CD4-positive, alpha-beta memory T cell (primary cell): ENCODE results near the gene HEPN1. TPM values are rescaled to one million over a fixed set of nuclear protein-coding genes. Genes with fewer than 3 reads are reported as not detected.
A peak's percentile ranks its signal among the peaks of the same experiment; 100 is the strongest.

Source experiments
- CTCF ChIA-PET: fragments of 350-600 bp; sonication (Branson Sonifier 250); formaldehyde crosslinking; loops from one replicate; lab custom pipeline; 2021; ENCODE audit warnings: inconsistent platforms; ENCODE audit not compliant: partially characterized antibody; lab: Charles Lee
- POLR2A ChIA-PET: fragments of 350-600 bp; sonication (Branson Sonifier 250); formaldehyde crosslinking; loops from one replicate; lab custom pipeline; 2021; ENCODE audit not compliant: partially characterized antibody; lab: Charles Lee
- DNase-seq, 5 donors: peaks; one replicate each; pipeline versions ENCODE4 v3.0.0 to v3.0.0-alpha.2; 2020 to 2022; ENCODE audit warnings: mixed read lengths in 1 of 5
- H3K27ac ChIP-seq: one replicate; pipeline ENCODE4 v1.7.0; 2013; ENCODE audit warnings: low read depth, low read length
- H3K27me3 ChIP-seq: 2 replicates; pipeline ENCODE4 v1.7.0; 2013; ENCODE audit warnings: mild to moderate bottlenecking, low read length, moderate library complexity; ENCODE audit not compliant: insufficient read depth
- H3K36me3 ChIP-seq: 2 replicates; pipeline ENCODE4 v1.7.0; 2013; ENCODE audit warnings: mild to moderate bottlenecking, low read length, moderate library complexity; ENCODE audit not compliant: insufficient read depth
- H3K4me1 ChIP-seq: 2 replicates; pipeline ENCODE4 v1.7.0; 2013; ENCODE audit warnings: mild to moderate bottlenecking, low read length, moderate library complexity; ENCODE audit not compliant: insufficient read depth
- H3K4me3 ChIP-seq, 2 donors: one replicate each; pipeline ENCODE4 v1.7.0; 2013; ENCODE audit warnings: low read length in 2 of 2, mild to moderate bottlenecking in 1 of 2
- H3K9me3 ChIP-seq, 2 donors: one replicate each; pipeline ENCODE4 v1.7.0; 2013; ENCODE audit warnings: low read length in 2 of 2, control low read depth in 1 of 2; ENCODE audit not compliant: control insufficient read depth in 1 of 2
- H3K27ac Mint-ChIP-seq, 7 donors: one replicate each; pipeline ENCODE4 v1.8.0; 2020 to 2021; ENCODE audit warnings: mixed read lengths in 7 of 7, mild to moderate bottlenecking in 6 of 7, inconsistent platforms in 3 of 7, moderate library complexity in 3 of 7
- H3K27me3 Mint-ChIP-seq, 2 donors: one replicate each; pipeline ENCODE4 v1.8.0; 2020 to 2021; ENCODE audit warnings: mixed read lengths in 2 of 2
- H3K36me3 Mint-ChIP-seq, 2 donors: one replicate each; pipeline ENCODE4 v1.8.0; 2020 to 2021; ENCODE audit warnings: mixed read lengths in 2 of 2, inconsistent platforms in 1 of 2, mild to moderate bottlenecking in 1 of 2
- H3K4me1 Mint-ChIP-seq, 4 donors: one replicate each; pipeline ENCODE4 v1.8.0; 2020 to 2021; ENCODE audit warnings: mixed read lengths in 4 of 4, mild to moderate bottlenecking in 1 of 4
- H3K4me3 Mint-ChIP-seq, 8 donors: one replicate each; pipeline ENCODE4 v1.8.0; 2020 to 2021; ENCODE audit warnings: mixed read lengths in 8 of 8, mild to moderate bottlenecking in 7 of 8, moderate library complexity in 6 of 8, inconsistent platforms in 3 of 8
- H3K9me3 Mint-ChIP-seq, 8 donors: one replicate each; pipeline ENCODE4 v1.8.0; 2020 to 2021; ENCODE audit warnings: mixed read lengths in 8 of 8, mild to moderate bottlenecking in 5 of 8, inconsistent platforms in 3 of 8, moderate library complexity in 1 of 8
- intact Hi-C: fragments of 100-400 bp; cut with micrococcal nuclease; formaldehyde crosslinking; loops from one replicate; pipeline ENCODE4 v1.15.1; 2023
- polyA plus RNA-seq, 2 donors: library from polyadenylated mRNA; unstranded; fragments of 300-500 nt; fragmentation: Illumina TruSeq; gene quantifications; one replicate each; pipeline ENCODE4 v1.2.3, GENCODE V29; 2021
- total RNA-seq, 2 experiments: library from RNA; stranded (reverse); gene quantifications; one replicate each; pipeline ENCODE4 v1.2.3, GENCODE V29; 2021

Gene HEPN1
- total and polyA plus RNA-seq, 4 experiments from 2014 or later, result not detected

- Histone ChIP-seq H3K27ac (no peak overlapping the region), H3K27me3 (no peaks in the 10 kb centered on the region), H3K9me3 (no peaks in the 10 kb centered on the region), H3K4me3 (no peak overlapping the region), H3K36me3 (no peaks in the 10 kb centered on the region), H3K4me1 (peaks cover 13% of the 10 kb centered on the region)
- ChIA-PET CTCF (interaction anchor here (1.2 to 1.3 kb wide), 2 partner anchors 10 to 12 kb away, joined by 4 to 5 read pairs; no protein-coding TSS in a partner anchor), POLR2A (no interaction called here)
- Mint-ChIP-seq H3K4me3 (peak overlapping the region in 7 of 8 donors; percentile 4 to 91 (median 90)), H3K4me1 (peaks cover 4 to 29% (median 19%) of the 10 kb centered on the region in 4 donors), H3K9me3 (no peaks in the 10 kb centered on the region), H3K27me3 (peaks cover 11 to 14% of the 10 kb centered on the region in 2 donors), H3K36me3 (no peaks in the 10 kb centered on the region), H3K27ac (peak overlapping the region in 4 of 7 donors; percentile 24 to 80 (median 39))
- intact Hi-C loops, result loop anchor here (2.0 to 5.0 kb wide), 4 partner anchors 43 to 1009 kb away; partner anchors contain the start of genes HYLS1 and TBRG1
- no peak for DNase-seq
Observed at GRCh38 chr11:124877910-124878758, 40.9 kb upstream of the HEPN1 start.

- H3K4me3 Mint-ChIP-seq, result peak overlapping the region in 2 of 8 donors; percentile 11 to 26
- Histone ChIP-seq H3K4me3 (no peak overlapping the region), H3K36me3 (no peaks in the 10 kb centered on the region), H3K27ac (no peak overlapping the region), H3K4me1 (peaks cover 13% of the 10 kb centered on the region), H3K27me3 (no peaks in the 10 kb centered on the region), H3K9me3 (no peaks in the 10 kb centered on the region)
- intact Hi-C loops, result loop anchor here (5.0 kb wide), 1 partner anchor 1008 kb away; the partner anchor contains the start of gene HYLS1
- H3K27me3 Mint-ChIP-seq, result peaks cover 8 to 10% of the 10 kb centered on the region in 2 donors
- no peak for DNase-seq
- POLR2A ChIA-PET, result no interaction called here
- no peaks in the 10 kb centered on the region for H3K9me3 Mint-ChIP-seq
- peak overlapping the region in 3 of 7 donors; percentile 52 to 70 (median 62) for H3K27ac Mint-ChIP-seq
- CTCF ChIA-PET, result interaction anchor here (0.5 to 1.3 kb wide), 3 partner anchors 9 to 255 kb away, joined by 4 to 5 read pairs (median 4); no protein-coding TSS in a partner anchor
- H3K36me3 Mint-ChIP-seq, result no peaks in the 10 kb centered on the region
- H3K4me1 Mint-ChIP-seq, result peaks cover 4 to 29% (median 19%) of the 10 kb centered on the region in 4 donors
Observed at GRCh38 chr11:124878759-124879492, 40.1 kb upstream of the HEPN1 start.

- Histone ChIP-seq H3K4me1 (peaks cover 13% of the 10 kb centered on the region), H3K36me3 (no peaks in the 10 kb centered on the region), H3K4me3 (no peak overlapping the region), H3K9me3 (no peaks in the 10 kb centered on the region), H3K27ac (no peak overlapping the region), H3K27me3 (no peaks in the 10 kb centered on the region)
- H3K4me1 Mint-ChIP-seq, result peaks cover 4 to 29% (median 19%) of the 10 kb centered on the region in 4 donors
- intact Hi-C loops, result loop anchor here (5.0 kb wide), 1 partner anchor 1008 kb away; the partner anchor contains the start of gene HYLS1
- ChIA-PET CTCF (interaction anchor here (0.5 kb wide), 1 partner anchor 256 kb away, joined by 4 read pairs; no protein-coding TSS in a partner anchor), POLR2A (no interaction called here)
- no peaks in the 10 kb centered on the region for H3K36me3 Mint-ChIP-seq
- H3K27ac Mint-ChIP-seq, result peak overlapping the region in 3 of 7 donors; percentile 62 to 71 (median 70)
- DNase-seq, result no peak
- H3K9me3 Mint-ChIP-seq, result no peaks in the 10 kb centered on the region
- peak overlapping the region in 1 of 8 donors; percentile 15 for H3K4me3 Mint-ChIP-seq
- peaks cover 3 to 6% of the 10 kb centered on the region in 2 donors for H3K27me3 Mint-ChIP-seq
Observed at GRCh38 chr11:124879493-124880289, 39.4 kb upstream of the HEPN1 start.

- Histone ChIP-seq H3K4me1 (peaks cover 13% of the 10 kb centered on the region), H3K4me3 (no peak overlapping the region), H3K36me3 (no peaks in the 10 kb centered on the region), H3K27ac (no peak overlapping the region), H3K27me3 (no peaks in the 10 kb centered on the region), H3K9me3 (no peaks in the 10 kb centered on the region)
- Mint-ChIP-seq H3K4me1 (peaks cover 4 to 29% (median 19%) of the 10 kb centered on the region in 4 donors), H3K27me3 (peaks cover 2 to 6% of the 10 kb centered on the region in 2 donors), H3K9me3 (no peaks in the 10 kb centered on the region), H3K27ac (peak overlapping the region in 1 of 7 donors; percentile 71), H3K4me3 (no peak overlapping the region), H3K36me3 (no peaks in the 10 kb centered on the region)
- ChIA-PET POLR2A (no interaction called here), CTCF (no interaction called here)
- no peak for DNase-seq
- intact Hi-C loops, result no loop called here
Observed at GRCh38 chr11:124880290-124880611, 38.8 kb upstream of the HEPN1 start.

- Histone ChIP-seq H3K27ac (no peak overlapping the region), H3K4me1 (peaks cover 9% of the 10 kb centered on the region), H3K9me3 (no peaks in the 10 kb centered on the region), H3K27me3 (no peaks in the 10 kb centered on the region), H3K36me3 (no peaks in the 10 kb centered on the region), H3K4me3 (no peak overlapping the region)
- H3K36me3 Mint-ChIP-seq, result no peaks in the 10 kb centered on the region
- DNase-seq, result no peak
- no peaks in the 10 kb centered on the region for H3K9me3 Mint-ChIP-seq
- POLR2A ChIA-PET, result no interaction called here
- no peak overlapping the region for H3K4me3 Mint-ChIP-seq
- H3K4me1 Mint-ChIP-seq, result peaks cover 4 to 23% (median 16%) of the 10 kb centered on the region in 4 donors
- peak overlapping the region in 2 of 7 donors; percentile 37 to 78 for H3K27ac Mint-ChIP-seq
- H3K27me3 Mint-ChIP-seq, result peaks cover 2 to 3% of the 10 kb centered on the region in 2 donors
- CTCF ChIA-PET, result no interaction called here
- intact Hi-C loops, result no loop called here
Observed at GRCh38 chr11:124880958-124881357, 38.1 kb upstream of the HEPN1 start.

- CTCF ChIA-PET, result interaction anchor here (0.8 kb wide), 1 partner anchor 10 kb away, joined by 5 read pairs; no protein-coding TSS in a partner anchor
- intact Hi-C loops, result no loop called here
- peak overlapping the region in 2 of 7 donors; percentile 19 to 65 for H3K27ac Mint-ChIP-seq
- no peaks in the 10 kb centered on the region for H3K36me3 Mint-ChIP-seq
- H3K4me3 ChIP-seq, result no peak overlapping the region
- POLR2A ChIA-PET, result no interaction called here
- H3K27me3 Mint-ChIP-seq, result peaks cover 1 to 6% of the 10 kb centered on the region in 2 donors
- H3K27me3 ChIP-seq, result no peaks in the 10 kb centered on the region
- H3K36me3 ChIP-seq, result no peaks in the 10 kb centered on the region
- H3K4me3 Mint-ChIP-seq, result no peak overlapping the region
- no peak for DNase-seq
- no peaks in the 10 kb centered on the region for H3K9me3 ChIP-seq
- H3K4me1 ChIP-seq, result no peaks in the 10 kb centered on the region
- H3K4me1 Mint-ChIP-seq, result peaks cover under 1 to 11% (median 7%) of the 10 kb centered on the region in 4 donors
- no peak overlapping the region for H3K27ac ChIP-seq
- H3K9me3 Mint-ChIP-seq, result no peaks in the 10 kb centered on the region
Observed at GRCh38 chr11:124882339-124883071, 36.5 kb upstream of the HEPN1 start.
